ENCODE results near the gene LTBP2.

DNA sequence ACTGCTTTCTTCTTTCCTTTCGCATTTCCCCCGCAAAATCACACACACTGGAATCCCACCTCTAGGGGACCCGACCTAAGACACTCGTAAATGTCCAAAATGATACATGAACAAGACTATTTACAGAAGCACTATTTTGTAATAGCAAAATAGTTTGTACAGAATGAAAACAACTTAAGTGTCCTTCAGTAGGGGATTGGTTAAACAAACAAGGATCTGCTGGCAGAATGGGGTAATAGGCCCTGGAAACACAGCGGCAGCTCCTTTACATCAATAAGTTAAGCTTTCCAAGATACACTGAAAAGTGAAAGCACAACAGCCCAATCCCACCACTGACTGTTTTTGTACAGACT is 48.8 kb downstream of the LTBP2 start:
- TF ChIP-seq, protein P1, sequence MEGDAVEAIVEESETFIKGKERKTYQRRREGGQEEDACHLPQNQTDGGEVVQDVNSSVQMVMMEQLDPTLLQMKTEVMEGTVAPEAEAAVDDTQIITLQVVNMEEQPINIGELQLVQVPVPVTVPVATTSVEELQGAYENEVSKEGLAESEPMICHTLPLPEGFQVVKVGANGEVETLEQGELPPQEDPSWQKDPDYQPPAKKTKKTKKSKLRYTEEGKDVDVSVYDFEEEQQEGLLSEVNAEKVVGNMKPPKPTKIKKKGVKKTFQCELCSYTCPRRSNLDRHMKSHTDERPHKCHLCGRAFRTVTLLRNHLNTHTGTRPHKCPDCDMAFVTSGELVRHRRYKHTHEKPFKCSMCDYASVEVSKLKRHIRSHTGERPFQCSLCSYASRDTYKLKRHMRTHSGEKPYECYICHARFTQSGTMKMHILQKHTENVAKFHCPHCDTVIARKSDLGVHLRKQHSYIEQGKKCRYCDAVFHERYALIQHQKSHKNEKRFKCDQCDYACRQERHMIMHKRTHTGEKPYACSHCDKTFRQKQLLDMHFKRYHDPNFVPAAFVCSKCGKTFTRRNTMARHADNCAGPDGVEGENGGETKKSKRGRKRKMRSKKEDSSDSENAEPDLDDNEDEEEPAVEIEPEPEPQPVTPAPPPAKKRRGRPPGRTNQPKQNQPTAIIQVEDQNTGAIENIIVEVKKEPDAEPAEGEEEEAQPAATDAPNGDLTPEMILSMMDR (IDR thresholded peaks at IDR 0.05): no peak
- no peak for TF ChIP-seq POLR2AphosphoS5 (IDR thresholded peaks at IDR 0.05)
- no peak for TF ChIP-seq POLR2A (IDR thresholded peaks at IDR 0.05)

Measured in stomach (tissue), 4 donors.